ENCODE data around the gene GRM4. TPM values are rescaled to one million over a fixed set of nuclear protein-coding genes. Genes with fewer than 3 reads are reported as not detected.

Gene GRM4
- total RNA-seq, 1 donor from 2014 or later: not detected

- DNase-seq (ENCODE audit: low spot score): peak; percentile 86
Measured at GRCh38 chr6:33983109-33983716, 162.7 kb downstream of the GRM4 start.

- no peak for DNase-seq (ENCODE audit: low spot score)
Measured at GRCh38 chr6:33981861-33982260, 164.0 kb downstream of the GRM4 start.

GRCh38 chr6:33981421-33981820 is 164.5 kb downstream of the GRM4 start:
- peak; percentile 53 for DNase-seq (ENCODE audit: low spot score)

GRCh38 chr6:33980176-33981175 is 165.4 kb downstream of the GRM4 start:
- DNase-seq (ENCODE audit: low spot score): peak; percentile 77

- DNase-seq (ENCODE audit: low spot score): peak; percentile 47
Measured at GRCh38 chr6:33979750-33980149, 166.1 kb downstream of the GRM4 start.

GRCh38 chr6:33978412-33979150 is 167.3 kb downstream of the GRM4 start:
- DNase-seq (ENCODE audit: low spot score): peak; percentile 62

- DNase-seq (ENCODE audit: low spot score): peak; percentile 79
Measured at GRCh38 chr6:33977606-33978411, 168.1 kb downstream of the GRM4 start.

- peak; percentile 57 for DNase-seq (ENCODE audit: low spot score)
Measured at GRCh38 chr6:33976437-33977360, 169.2 kb downstream of the GRM4 start.

GRCh38 chr6:33975661-33976436 is 170.0 kb downstream of the GRM4 start:
- peak; percentile 87 for DNase-seq (ENCODE audit: low spot score)

- DNase-seq (ENCODE audit: low spot score): no peak
Measured at GRCh38 chr6:33974471-33974870, 171.4 kb downstream of the GRM4 start.

- DNase-seq (ENCODE audit: low spot score): no peak
Measured at GRCh38 chr6:33974030-33974429, 171.9 kb downstream of the GRM4 start.

- no peak for DNase-seq (ENCODE audit: low spot score)
Measured at GRCh38 chr6:33971580-33971979, 174.3 kb downstream of the GRM4 start.

Small RNA genes lying within 50 kb of the gene (microRNA-seq; reads per million reads assigned to microRNA genes)
- gene MIR1275 (ENCODE audit: borderline number of aligned reads): not detected

Other genes starting within 250 kb of the GRM4 start
- gene HMGA1, start 90.8 kb upstream of the GRM4 start, total RNA-seq: 32.3 TPM
- gene SMIM29, start 102.9 kb upstream of the GRM4 start, total RNA-seq: 16.3 TPM
- 32.4 TPM for gene NUDT3, start 246.6 kb upstream of the GRM4 start, total RNA-seq

Data from mesenteric fat pad (tissue), 1 donor.